LHCN-M2 (cell line): ENCODE measurements around the gene TSNAXIP1. TPM values are rescaled to one million over a fixed set of nuclear protein-coding genes. Genes with fewer than 3 reads are reported as not detected.
A peak's percentile ranks its signal among the peaks of the same experiment; 100 is the strongest.
"Not testable (repeated sequence)": the region's sequence is repeated elsewhere in the genome, so short reads cannot be mapped to it uniquely, and the experiment has no call there.

Experiments used
- DNase-seq: peaks from one replicate; pipeline ENCODE4 v3.0.0-alpha.2; 2012; ENCODE audit warnings: low read depth
- total RNA-seq: library from RNA; depleted of rRNA; stranded (reverse); fragments of >200 nt; gene quantifications from 2 replicates; pipeline ENCODE4 v1.2.3, GENCODE V29; 2014; rRNA removed

The TSNAXIP1 gene
- total RNA-seq, 1 experiment from 2014 or later: 1.6 TPM

DNA sequence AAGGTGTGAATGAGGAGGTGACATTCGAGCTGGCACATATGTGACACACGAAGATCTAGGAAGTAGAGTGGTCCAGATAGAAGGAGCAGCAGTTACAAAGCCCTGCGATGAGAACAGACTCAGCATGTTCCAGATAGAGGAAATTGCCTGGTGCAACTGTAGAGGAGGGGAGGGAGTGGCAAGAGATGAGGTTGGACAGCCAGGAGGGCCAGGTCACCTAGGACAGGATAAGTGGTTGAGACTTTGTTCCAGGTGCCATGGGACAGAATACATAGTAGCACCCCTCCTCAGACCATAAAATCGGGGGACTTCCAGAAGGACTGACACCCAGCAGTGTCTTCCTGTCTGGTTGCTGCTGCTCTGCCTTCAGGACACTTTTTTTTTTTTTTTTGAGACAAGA is 51.8 kb downstream of the TSNAXIP1 start:
- DNase-seq: no peak

GRCh38 chr16:67860589-67861398 is 54.1 kb downstream of the TSNAXIP1 start:
- DNase-seq: peak; percentile 76

DNA sequence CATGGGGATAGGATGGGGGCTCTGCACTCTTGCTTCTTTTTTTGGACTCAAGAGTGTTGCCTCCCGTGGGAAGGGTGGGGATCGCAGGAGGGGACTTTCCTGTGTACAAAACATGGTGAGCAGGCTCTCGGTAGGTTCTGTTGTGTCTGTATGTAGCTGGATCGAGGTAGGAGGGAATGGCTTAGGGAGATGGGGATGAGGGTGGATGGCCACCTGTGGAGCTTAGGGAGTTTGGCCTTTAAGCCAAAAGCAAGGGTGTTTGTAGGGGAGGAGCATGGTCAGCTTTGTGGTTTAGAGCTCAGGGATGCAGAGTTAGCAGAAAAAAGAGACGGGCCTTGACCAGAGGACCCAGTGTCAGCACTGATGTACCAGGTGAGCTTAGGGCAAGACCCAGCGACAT is 55.2 kb downstream of the TSNAXIP1 start:
- no peak for DNase-seq

- DNase-seq: peak; percentile 90
Measured at GRCh38 chr16:67862623-67863583, 56.2 kb downstream of the TSNAXIP1 start.

- not testable (repeated sequence) for DNase-seq
Measured at GRCh38 chr16:67864044-67864443, 57.4 kb downstream of the TSNAXIP1 start.

GRCh38 chr16:67864594-67864993 is 57.9 kb downstream of the TSNAXIP1 start:
- DNase-seq: no peak

GRCh38 chr16:67865318-67865717 is 58.6 kb downstream of the TSNAXIP1 start:
- peak; percentile 63 for DNase-seq

DNA sequence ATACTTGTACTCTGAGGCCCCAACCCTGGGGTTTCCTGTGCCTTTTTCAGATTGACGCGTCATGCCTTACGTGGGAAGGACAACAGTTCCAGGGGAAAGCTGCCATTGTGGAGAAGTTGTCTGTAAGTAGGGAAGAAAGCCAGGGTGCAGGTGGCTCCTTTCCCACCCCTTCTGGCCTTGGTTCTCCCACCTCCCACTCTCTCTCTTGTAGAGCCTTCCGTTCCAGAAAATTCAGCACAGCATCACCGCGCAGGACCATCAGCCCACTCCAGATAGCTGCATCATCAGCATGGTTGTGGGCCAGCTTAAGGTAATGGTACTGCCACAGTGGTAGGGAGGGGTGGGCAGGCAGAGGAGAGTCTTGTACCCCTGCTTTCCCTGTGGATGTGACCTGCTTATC is 61.6 kb downstream of the TSNAXIP1 start:
- DNase-seq: no peak

DNA sequence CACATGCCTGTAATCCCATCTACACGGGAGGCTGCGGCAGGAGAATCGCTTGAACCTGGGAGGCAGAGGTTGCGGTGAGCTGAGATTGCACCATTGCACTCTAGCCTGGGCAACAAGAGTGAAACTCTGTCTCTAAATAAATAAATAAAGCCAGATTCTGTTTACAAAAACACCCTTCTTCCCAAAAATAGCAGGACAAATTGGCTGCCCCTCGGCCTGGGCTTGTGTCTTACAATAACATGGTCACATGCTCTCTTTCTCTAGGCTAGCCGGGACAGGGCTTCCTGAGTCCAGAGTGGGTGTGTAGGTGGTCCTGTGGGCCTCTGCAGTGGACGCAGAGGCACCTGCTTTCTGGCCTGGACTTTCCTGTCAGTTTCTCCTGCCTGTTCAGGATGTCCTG is 63.0 kb downstream of the TSNAXIP1 start:
- no peak for DNase-seq

- no peak for DNase-seq
Measured at GRCh38 chr16:67871256-67871655, 64.6 kb downstream of the TSNAXIP1 start.

DNA sequence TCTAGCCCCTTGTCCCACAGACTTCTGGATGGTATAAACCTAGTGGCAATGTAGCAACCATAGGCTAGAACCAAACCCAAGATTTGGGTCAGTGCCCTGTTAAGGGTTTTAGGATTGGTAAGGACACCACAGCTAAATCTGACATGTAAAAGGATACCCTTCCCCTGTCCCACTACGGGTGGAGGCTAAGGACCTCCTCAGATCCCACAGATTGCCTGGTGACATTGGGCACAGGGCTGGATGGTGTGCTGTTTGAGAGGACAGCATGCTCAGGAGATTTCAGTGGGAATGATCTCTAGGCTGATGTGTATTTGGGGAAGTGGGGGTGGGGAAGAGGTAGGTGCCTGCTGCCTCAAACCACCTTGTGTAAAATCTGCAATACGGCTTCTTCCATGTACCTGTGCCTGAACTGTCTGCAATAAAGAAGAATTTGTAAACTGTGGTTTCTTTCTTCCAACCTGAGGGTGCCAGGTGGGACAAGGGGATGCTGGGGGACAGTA is 65.5 kb downstream of the TSNAXIP1 start:
- no peak for DNase-seq

DNA sequence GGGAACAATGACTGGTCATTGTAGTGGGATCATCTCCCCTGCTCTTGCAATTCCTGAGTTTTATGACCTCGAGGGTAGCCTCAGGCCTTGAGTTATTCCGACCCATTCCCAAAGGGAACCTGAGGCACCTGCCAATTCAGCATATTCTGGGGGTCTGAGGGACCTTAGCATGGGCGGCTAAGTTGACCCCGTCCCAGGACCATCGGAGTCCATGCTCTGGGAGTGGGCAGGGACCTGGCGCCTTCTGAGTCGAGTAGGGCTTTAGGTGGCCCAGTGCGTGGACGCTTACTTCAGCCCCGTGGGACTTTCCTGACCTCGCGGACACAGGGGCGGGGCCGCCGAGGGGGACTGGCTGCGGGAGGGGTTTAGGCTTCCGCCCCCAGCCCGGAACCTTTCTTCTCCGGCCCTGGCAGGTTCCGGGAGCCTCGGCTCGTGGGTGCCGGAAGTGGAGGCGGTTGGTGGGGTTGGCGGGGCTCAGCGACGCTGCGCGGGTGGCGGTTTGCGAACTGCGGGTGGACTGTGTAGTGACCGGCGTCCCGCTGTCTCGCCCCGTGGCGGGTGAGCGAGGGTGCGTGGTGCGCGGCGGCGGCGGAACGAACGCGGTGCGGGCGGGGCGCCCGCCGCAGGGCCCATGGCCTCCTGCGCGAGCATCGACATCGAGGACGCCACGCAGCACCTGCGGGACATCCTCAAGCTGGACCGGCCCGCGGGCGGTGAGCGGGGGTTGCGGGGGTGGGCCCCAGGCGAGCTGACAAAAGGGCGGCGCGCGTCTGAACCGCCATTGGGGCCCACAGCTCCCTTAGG is 66.1 kb downstream of the TSNAXIP1 start, which contains the start of gene EDC4:
TSS of gene EDC4 (plus strand) at position 422 of the 804 bp plus-strand sequence. CDS start at position 632, 210 bp downstream.
- DNase-seq: peak; percentile 70

- DNase-seq: no peak
Measured at GRCh38 chr16:67873435-67874370, 67.0 kb downstream of the TSNAXIP1 start.

DNA sequence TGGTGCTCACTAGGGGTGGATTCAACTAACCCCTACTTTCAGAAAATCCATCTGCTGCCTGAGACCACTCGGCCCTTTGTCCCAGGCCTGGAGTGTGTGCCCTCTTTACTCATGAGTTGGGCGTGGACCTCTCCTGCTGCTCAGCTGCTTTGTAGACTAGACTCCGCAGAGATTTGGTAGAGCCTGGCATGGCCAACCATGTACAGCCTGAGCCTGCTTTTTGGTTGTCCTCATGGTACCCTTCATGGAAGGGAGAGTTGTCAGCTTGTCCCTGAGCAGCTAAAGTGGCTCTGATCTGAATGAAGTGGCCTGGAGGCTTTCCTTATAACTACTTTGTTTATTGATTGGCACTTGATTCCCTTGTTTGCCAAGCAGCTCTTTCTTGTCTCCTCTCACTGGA is 67.7 kb downstream of the TSNAXIP1 start:
- no peak for DNase-seq

- no peak for DNase-seq
Measured at GRCh38 chr16:67877064-67877463, 70.4 kb downstream of the TSNAXIP1 start.

Other genes starting within 250 kb of the TSNAXIP1 start
- 30.6 and 36.7 TPM in 2 replicates for gene CTCF, start 244.4 kb upstream of the TSNAXIP1 start, total RNA-seq
- gene CARMIL2, start 161.7 kb upstream of the TSNAXIP1 start, total RNA-seq: 0.58 and 0.92 TPM in 2 replicates
- 44.2 and 49.5 TPM in 2 replicates for gene ACD, start 146.6 kb upstream of the TSNAXIP1 start, total RNA-seq
- gene PARD6A, start 145.9 kb upstream of the TSNAXIP1 start, total RNA-seq: 0.86 and 3.2 TPM in 2 replicates
- 13.8 and 17.1 TPM in 2 replicates for gene ENKD1, start 140.1 kb upstream of the TSNAXIP1 start, total RNA-seq
- 4.6 and 6.3 TPM in 2 replicates for gene C16orf86, start 140.1 kb upstream of the TSNAXIP1 start, total RNA-seq
- gene GFOD2, start 87.6 kb upstream of the TSNAXIP1 start, total RNA-seq: 15.9 and 17.4 TPM in 2 replicates
- 3.8 and 4.5 TPM in 2 replicates for gene RANBP10, start 329 bp upstream of the TSNAXIP1 start, total RNA-seq
- gene THAP11, start 35.4 kb downstream of the TSNAXIP1 start, total RNA-seq: 61.6 and 65.5 TPM in 2 replicates
- gene NUTF2, start 40.0 kb downstream of the TSNAXIP1 start, total RNA-seq: 86.3 and 142 TPM in 2 replicates
- gene CENPT, start 40.8 kb downstream of the TSNAXIP1 start, total RNA-seq: 52.6 and 55.5 TPM in 2 replicates
- 59.2 and 67.7 TPM in 2 replicates for gene EDC4, start 66.2 kb downstream of the TSNAXIP1 start, total RNA-seq
- not detected in 2 replicates for gene NRN1L, start 78.0 kb downstream of the TSNAXIP1 start, total RNA-seq
- 9.0 and 10.3 TPM in 2 replicates for gene PSKH1, start 86.4 kb downstream of the TSNAXIP1 start, total RNA-seq
- 0.71 and 2.6 TPM in 2 replicates for gene CTRL, start 125.0 kb downstream of the TSNAXIP1 start, total RNA-seq
- gene PSMB10, start 130.0 kb downstream of the TSNAXIP1 start, total RNA-seq: 37.6 and 38.1 TPM in 2 replicates
- gene LCAT, start 137.2 kb downstream of the TSNAXIP1 start, total RNA-seq: 11.7 and 13.3 TPM in 2 replicates
- 61.7 and 62.6 TPM in 2 replicates for gene SLC12A4, start 161.7 kb downstream of the TSNAXIP1 start, total RNA-seq
- not detected in 2 replicates for gene DPEP3, start 173.6 kb downstream of the TSNAXIP1 start, total RNA-seq
- gene DPEP2, start 192.6 kb downstream of the TSNAXIP1 start, total RNA-seq: not detected in 2 replicates
- gene DPEP2NB, start 209.0 kb downstream of the TSNAXIP1 start, total RNA-seq: not detected in 2 replicates
- gene DDX28, start 216.3 kb downstream of the TSNAXIP1 start, total RNA-seq: 10.5 and 13.4 TPM in 2 replicates
- gene DUS2, start 216.4 kb downstream of the TSNAXIP1 start, total RNA-seq: 18.3 and 20.1 TPM in 2 replicates